T-helper 2 cell (primary cell): ENCODE data around the gene TRAF1.

Experiments used
- DNase-seq, 5 experiments: peaks; one replicate each; pipeline versions ENCODE4 v3.0.0 to v3.0.0-alpha.2; 2012 to 2022

The TRAF1 gene

DNA sequence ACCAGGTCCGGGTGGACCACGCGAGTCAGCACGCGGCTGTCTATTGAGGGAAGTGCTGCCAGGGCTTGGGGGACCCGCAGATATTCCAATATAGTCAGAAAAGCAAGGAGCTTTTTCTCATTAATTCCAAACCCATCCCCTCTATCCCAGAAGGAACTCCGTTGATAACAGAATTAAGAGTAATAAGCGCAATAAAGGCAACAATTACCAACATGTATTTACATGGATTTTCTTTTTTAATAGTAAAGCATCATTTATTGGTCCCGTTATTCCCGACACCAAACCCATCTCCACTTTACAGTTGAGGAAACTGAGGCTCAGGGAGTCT is 57.3 kb downstream of the TRAF1 start:
- DNase-seq, result no peak

DNA sequence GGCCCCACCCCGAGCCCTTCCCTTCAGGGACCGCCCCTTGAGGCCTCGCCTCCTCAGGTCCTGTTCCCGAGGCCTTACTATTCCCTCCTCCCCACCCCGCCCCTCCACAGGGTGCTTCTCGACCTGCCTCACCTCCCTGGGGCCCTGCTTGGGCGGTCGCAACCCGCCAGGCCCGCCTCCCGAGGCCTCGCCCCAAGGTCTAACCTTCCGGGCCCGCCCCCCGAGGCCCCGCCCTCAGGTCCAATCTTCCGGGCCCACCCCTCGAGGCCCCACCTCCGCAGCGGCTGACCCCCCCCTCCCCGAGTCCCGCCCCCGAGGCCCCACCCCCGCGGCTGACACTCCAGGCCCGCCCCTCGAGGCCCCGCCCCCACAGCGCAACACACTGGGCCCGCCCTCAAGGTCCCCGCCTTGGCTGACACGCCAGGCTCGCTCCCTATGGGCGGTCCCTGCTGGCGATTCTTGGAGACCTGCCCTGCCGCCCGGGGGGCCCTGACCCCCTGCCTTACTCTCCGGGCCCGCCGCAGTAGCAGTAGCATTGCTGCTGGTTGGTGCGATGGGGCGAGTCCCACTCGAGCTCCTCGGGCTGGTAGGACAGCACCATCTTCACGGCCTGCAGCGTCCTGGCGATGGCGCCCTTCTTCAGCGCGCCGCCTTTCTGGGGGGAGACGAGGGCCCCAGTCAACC is 57.8 kb downstream of the TRAF1 start:
- peak; percentile 91 to 99 (median 96) for DNase-seq

DNA sequence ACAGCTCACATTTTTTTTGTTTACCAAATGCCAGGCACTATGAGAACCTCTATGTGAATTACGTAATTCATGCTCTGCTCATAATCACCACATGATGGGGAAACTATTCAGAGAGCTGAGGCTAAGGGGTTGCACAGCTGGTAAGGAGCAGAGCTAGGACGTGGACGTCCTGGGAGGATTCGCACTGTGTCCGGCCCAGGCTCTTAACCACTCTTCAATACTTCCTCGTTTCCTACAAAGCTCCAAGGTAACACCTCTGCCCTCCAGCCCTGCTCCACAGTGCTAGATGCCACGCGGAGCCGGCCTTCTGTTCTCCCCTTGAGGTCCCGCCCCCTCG is 58.3 kb downstream of the TRAF1 start:
- DNase-seq, result no peak

DNA sequence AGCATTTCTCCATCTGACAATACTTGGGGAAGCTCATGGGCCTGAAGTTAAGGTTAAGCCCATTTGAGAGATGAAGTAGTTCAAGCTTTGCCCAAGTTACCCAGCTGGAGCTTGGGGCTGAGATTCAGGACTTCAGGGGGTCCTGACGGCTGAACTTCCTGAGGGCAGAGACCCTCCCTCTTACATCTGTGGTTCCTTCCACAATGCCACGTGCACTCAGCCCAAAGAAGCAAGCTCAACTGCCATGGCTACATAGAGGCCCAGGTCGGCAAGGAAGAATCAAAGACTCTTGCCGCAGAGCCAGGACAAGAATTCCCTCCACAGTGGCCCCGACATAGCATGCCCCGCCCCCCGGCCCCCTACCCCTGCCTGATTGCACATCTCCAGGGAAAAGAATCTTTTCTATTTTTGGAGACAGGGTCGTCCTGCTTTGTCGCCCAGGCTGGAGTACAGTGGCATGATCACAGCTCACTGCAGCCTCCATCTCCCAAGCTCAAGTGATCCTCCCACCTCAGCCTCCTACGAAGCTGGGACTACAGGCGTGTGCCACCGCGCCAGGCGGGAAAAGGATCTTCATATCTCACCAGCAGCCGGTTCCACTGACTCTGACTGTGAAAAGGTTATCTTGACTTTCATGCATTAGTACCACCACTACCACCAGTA is 58.8 kb downstream of the TRAF1 start:
- DNase-seq, result no peak

DNA sequence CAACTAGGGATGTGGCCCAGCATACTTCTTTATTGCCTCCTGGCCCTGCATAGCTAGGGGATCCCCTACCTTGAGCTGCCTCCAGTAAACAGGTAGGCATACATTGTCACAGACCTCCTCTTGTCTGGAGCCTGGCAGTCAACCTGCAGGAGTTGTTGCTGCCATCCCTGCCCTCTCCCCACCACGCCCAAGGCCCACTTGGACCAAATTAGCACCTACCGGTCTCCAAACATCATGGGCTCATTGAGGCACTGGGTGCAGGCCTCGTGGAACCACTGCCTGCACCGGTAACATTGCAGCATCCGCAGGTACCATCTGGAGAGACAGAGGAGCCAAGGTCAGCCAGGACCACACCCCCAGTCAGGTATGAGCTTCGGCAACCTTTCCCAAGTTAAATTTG is 59.9 kb downstream of the TRAF1 start:
- no peak for DNase-seq

DNA sequence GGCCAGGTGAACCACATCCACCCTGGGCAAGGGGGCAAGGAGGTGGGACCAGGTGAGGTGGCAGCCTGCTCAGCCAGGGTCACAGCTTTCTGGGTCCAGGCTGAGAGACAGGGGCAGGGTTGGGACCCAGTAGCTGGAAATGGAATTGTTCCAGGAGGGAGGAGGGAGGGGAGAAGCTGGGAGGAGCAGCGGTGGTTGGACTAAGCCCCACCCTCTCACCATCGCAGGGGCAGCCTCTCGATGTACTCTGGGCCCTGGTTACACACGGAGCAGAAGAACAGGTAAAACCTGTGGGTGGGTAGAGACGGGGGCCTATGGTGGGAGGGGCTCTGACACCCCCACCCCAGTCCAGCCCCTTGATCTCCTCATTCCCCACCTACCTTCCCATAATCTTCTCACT is 60.8 kb downstream of the TRAF1 start:
- no peak for DNase-seq

DNA sequence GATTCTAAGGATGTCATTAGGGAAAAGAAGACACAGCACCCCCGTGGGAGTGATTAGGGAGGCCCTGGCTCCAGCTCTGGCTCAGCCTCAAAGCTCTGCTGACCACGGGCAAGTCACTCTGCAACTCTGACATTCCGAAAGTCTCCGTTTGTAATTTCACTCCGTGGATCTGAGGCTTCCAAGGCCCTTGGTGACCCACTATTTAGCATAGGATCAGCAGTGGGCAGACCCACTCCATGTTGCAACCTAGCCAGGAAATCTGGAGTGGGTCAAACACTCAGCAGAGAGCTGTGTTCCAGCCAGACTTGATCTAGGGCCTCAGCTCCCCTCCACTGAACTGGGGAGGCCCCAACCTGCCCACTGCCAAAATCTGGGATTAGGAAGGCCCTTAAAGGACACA is 61.4 kb downstream of the TRAF1 start:
- DNase-seq, result no peak

DNA sequence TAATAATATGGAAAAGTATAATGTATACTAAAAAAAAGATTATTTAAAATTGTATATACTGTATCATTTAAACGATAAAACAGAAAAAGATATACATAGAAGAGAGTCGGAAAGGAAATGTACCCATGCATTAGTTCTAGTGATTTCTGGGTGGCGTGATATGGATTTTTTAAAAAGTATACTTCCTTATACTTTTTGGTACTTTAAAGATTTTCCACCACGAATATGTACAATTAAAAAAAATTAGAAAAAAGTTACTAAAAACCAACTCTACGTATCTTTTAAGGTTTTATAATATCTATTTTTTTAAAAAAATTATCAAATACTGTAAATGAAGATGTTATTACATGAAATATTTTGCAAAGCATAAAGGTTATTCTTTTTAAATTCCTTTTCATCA is 61.9 kb downstream of the TRAF1 start:
- DNase-seq, result no peak

DNA sequence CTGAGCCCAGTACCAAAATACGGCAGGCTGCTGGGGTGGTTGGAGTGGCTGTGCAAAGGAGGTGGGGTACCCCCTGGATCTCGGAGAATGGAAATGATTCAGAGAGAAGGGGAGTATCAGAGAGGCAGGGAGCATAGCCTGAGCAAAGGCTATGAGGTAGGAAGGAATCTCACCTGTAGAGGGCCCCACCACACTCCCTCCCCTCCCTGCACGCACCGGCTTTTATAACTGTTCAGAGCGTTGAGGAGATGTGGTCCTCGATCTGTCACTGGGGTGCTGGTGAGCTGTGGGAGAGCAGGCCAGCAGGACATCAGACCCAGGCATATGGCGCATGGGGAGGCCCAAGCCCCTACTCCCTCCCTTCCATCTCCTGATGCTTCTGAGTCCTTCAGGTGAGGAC is 62.8 kb downstream of the TRAF1 start:
- no peak for DNase-seq

DNA sequence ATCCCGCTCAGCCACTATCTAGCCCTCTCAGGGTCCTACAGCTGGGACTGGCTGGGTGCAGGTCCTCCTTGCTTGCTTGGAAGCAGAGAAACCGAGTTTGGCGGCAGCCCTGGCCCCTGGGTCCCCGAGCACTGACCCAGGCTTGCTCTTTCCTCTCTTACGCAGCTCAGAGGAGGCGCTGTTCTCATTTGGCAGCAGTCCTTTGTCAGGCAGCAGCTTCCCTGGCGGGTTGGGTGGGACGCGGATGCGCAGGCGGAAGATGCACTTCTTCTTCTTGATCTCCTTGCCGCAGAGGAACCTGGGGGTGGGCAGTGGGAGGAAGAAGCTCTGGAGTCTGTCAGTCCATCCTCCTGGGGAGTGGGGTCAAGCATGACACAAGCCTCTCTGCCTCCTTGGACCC is 64.1 kb downstream of the TRAF1 start:
- no peak for DNase-seq

DNA sequence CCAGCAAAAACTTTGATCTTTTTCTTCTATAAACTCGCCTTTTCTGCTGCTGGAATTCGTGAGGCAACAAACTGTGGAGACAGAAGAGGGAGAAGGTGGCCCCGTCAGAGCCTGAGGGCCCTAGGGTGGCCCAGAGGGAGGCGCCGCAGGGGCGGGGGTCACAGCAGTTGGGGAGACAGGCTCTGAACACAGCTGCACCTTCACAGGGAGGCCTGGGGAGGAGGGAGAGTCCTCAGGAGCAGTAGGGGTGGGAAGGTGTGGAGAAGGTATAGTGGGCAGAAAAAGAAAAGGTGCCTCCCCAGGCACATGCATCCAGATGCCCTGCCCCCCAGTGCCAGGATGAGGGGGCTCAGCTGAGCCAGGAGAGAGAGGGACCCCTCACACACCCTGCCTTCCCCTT is 64.7 kb downstream of the TRAF1 start:
- no peak for DNase-seq

DNA sequence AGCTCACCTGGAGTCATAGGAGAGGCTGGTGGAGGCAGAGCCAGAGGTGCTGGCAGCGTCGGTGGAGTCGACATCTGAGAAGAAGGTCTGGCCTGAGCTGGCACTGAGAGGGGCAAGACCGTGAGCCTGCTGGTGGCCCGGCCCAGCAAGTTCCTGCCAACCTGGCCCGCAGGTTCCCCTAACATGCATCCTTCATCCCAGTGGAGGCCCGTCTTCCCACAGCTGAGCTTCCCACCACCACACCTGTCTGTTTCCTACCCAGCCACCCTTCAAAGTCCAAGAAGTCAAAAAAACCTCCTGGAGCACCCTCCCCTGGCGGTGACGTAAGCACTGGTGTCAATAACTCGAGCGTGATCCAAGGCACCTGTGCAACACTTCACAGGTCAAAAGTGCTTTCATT is 66.5 kb downstream of the TRAF1 start:
- DNase-seq, result no peak

DNA sequence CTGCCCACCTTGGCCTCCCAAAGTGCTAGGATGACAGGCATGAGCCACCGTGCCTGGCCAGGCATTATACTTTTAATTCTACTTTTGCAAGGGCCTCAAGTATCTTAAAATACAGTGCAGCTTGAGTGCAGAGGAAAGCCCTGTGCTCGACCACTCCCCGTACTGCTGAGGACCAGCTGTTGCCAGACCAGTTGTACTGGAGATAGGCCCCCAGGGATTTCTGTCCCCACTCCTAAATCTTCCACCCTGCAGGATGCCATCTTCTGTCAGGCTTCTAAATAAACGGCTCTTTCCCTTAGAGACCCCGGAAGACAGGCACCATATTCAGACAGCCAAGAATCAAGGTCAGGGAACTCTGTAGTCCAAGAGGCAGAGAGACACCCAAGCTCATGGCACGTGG is 67.2 kb downstream of the TRAF1 start:
- no peak for DNase-seq

DNA sequence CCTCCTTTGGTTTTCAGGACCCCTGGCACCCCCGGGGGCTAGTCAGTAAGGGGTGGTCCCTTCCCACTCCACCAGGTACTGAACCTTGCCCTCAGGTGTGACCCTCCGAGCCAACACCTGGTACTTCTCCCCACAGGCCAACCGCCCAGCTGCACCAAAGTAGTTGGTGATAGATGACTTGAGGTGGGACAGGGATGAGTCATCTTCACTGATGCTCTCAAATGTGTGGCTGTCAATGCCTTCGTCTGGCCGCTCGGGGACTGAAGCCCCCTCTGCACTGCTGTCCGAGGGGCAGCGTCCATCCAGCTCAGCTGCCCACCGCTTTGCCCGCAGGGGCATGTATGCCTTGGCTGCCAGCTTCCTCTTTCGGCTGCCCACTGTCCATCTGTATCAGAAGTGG is 68.7 kb downstream of the TRAF1 start:
- no peak for DNase-seq

DNA sequence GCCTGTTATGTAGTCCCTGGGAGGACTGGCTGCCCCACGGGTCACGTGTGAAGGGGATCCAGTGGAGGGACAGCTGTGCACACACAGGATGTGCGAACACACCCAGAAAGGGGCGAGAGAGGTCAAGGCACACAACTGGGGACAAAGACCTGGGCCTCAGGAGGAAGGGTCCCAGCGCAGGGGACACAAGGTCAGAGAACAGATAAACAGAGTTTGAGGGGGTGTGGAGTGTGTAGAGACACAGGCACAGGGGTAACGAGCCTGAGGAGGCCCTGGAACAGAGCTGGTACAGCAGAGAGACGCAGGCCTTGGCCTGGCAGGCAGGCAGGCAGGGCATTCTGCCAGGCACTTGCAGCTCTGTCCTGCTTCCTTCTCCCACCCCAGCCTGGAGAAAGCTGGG is 69.1 kb downstream of the TRAF1 start:
- DNase-seq, result no peak

DNA sequence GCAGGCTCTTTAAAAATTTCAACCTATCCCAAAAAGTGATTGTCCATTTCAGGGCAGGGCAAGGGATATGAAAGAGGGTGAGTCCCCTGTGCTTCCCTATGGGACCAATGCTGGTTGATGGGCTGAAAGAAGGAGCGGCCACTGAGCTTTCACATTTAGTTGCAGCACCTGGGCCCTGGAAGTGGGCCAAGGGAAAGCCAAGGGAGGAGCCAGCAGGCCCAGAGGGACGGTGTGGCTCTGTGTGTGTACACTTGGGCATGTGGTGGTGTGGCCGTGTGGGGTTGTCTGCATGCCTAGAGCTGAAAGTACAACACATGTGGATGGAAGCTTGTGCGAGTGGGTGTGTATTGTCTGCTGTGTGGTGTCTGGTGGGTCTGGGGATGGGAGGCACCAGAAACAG is 69.9 kb downstream of the TRAF1 start:
- DNase-seq, result no peak

DNA sequence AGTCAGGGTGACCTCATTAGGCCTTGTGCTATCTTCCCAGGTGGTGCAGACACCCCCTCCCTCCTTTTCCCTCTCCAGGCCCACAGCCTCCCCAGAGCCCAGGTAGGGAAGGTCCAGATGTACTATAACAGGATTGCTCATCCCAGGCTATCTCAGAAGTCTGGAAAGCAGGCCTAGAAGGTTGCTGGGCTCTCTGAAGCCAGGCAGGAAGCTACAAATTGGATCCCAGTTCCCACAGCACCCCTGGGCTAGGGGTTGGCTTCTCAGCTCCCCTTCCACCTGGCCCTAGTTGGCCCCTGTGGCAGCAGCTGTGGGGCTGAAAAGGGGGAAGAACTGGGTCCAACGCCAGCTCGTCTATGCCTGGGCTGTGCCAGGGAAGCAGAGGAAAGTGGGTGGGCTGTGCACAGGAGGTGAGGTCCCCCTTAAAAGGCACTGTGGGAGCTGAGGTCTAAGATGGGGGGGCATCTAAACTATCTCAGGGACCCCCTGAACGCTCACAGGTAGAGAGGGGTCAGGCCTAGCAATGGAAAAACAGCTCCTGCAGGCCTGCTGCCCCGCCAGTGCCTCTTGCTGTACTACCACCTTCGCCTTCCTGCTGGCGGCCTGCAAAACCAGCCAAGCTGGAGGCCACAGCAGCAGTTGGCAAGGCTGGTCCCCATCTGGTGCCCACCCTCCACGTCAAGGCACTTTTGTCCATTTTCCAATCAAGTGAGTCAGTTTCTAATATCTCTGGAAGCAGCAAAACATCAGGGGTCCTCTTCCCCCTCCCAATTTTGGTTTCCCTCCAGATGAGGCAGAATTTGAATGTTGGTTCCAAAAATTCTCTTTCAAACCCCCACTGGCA is 70.5 kb downstream of the TRAF1 start:
- DNase-seq, result no peak

DNA sequence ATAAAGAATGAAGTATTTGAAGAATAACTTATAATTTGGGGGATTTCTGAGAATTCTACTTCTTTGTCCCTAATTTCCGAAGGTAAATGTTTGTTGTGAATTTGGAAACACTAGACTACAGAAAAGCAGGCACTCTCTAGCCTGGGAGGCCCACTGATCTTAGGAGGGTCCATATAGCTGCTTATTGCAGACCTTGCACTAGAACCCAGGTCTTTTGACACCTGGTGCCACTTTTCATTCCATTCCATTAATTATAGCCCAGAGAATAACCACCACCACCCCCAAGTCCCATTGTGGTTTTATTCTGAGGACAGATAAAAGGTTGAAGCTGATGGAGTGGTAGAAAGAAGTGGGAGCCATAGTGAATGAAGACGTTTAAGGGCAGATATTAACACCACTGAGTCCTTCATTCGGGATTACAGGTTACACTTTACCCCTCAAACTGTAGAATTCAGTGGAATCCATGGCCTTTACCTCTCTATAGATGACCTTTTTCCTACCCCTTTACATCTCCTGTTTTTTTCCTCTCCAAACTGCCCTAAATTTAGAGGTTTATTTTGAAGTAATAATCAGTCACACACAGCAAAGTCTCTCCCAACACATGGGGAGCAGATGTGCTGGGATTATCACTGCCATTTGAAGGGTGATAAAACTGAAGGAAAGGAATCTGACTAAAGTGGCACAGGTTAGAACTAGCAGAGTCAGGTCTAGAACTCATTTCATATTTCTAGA is 71.8 kb downstream of the TRAF1 start:
- DNase-seq, result no peak

DNA sequence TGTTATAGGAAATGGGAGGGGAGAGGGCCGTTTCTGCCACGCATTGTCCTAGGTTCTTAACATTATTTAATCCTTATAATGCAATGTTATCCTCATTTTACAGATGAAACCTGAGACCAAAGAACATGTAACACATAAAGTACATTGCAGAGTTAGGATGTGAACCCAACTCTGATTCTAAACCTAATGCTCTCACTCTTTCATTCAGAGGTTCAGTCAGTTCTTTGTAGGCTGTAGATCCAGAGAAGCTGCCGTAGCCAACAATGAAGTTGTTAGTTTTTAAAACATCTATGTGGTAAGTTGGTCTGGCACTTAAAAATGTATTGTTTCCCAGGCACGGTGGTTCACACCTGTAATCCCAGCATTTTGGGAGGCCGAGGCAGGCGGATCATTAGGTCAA is 73.4 kb downstream of the TRAF1 start:
- DNase-seq, result no peak
